MM.1S (cell line): ENCODE measurements around the gene DENND1A.

Source experiments
- DNase-seq: peaks from one replicate; pipeline ENCODE4 v3.0.0-alpha.2; 2015
- H2AFZ ChIP-seq: fragments of 300-600 bp; sonication (generic); 2 replicates; pipeline ENCODE4 v1.6.0; 2016; ENCODE audit warnings: antibody characterized with exemption, low read length
- H3F3A ChIP-seq: fragments of 300-600 bp; sonication (generic); 2 replicates; pipeline ENCODE4 v1.6.1; 2016; ENCODE audit warnings: mild to moderate bottlenecking, antibody characterized with exemption, low read length, moderate library complexity, mixed read lengths; ENCODE audit not compliant: insufficient read depth
- H3K27ac ChIP-seq: fragments of 300-600 bp; sonication (generic); 2 replicates; pipeline ENCODE4 v1.5.1; 2016; ENCODE audit warnings: mild to moderate bottlenecking, low read length
- H3K27me3 ChIP-seq: fragments of 300-600 bp; sonication (generic); replicated peaks from 2 replicates; pipeline ENCODE4 v1.6.0; 2016; ENCODE audit warnings: low read length; ENCODE audit not compliant: insufficient read depth
- H3K36me3 ChIP-seq: fragments of 300-600 bp; sonication (generic); replicated peaks from 2 replicates; pipeline ENCODE4 v1.6.1; 2016; ENCODE audit warnings: mild to moderate bottlenecking, low read length, mixed read lengths; ENCODE audit not compliant: insufficient read depth
- H3K4me1 ChIP-seq: fragments of 300-600 bp; sonication (generic); 2 replicates; pipeline ENCODE4 v1.6.1; 2016; ENCODE audit warnings: low read length, mixed read lengths
- H3K4me2 ChIP-seq: fragments of 300-600 bp; sonication (generic); 2 replicates; pipeline ENCODE4 v1.6.0; 2016; ENCODE audit warnings: low read depth, low read length
- H3K4me3 ChIP-seq: fragments of 300-600 bp; sonication (generic); 2 replicates; pipeline ENCODE4 v1.5.1; 2016; ENCODE audit warnings: low read length, mixed read lengths
- H3K79me2 ChIP-seq: fragments of 300-600 bp; sonication (generic); 2 replicates; pipeline ENCODE4 v1.6.1; 2016; ENCODE audit warnings: mixed run types, low read length, mixed read lengths
- H3K9ac ChIP-seq: fragments of 300-600 bp; sonication (generic); 2 replicates; pipeline ENCODE4 v1.6.1; 2016; ENCODE audit warnings: low read length, mixed read lengths
- H3K9me2 ChIP-seq: fragments of 300-600 bp; sonication (generic); replicated peaks from 2 replicates; pipeline ENCODE4 v1.6.1; 2016; ENCODE audit warnings: mild to moderate bottlenecking, low read length, mixed read lengths; ENCODE audit not compliant: insufficient read depth
- H3K9me3 ChIP-seq: fragments of 300-600 bp; sonication (generic); replicated peaks from 2 replicates; pipeline ENCODE4 v1.6.1; 2016; ENCODE audit warnings: mild to moderate bottlenecking, low read length, mixed read lengths; ENCODE audit not compliant: insufficient read depth
- H4K20me1 ChIP-seq: fragments of 300-600 bp; sonication (generic); 2 replicates; pipeline ENCODE4 v1.6.1; 2016; ENCODE audit warnings: mild to moderate bottlenecking, low read length, moderate library complexity, mixed read lengths; ENCODE audit not compliant: insufficient read depth
- EZH2 ChIP-seq: fragments of 300-600 bp; sonication (generic); optimal IDR thresholded peaks from 2 replicates; pipeline ENCODE3; 2017; ENCODE audit warnings: low read depth, mild to moderate bottlenecking, antibody characterized with exemption, low read length, mixed read lengths
- EZH2phosphoT487 ChIP-seq: fragments of 300-600 bp; sonication (generic); IDR thresholded peaks from 2 replicates; pipeline ENCODE4 v1.6.1; 2018; ENCODE audit warnings: antibody characterized with exemption, low read length
- TF ChIP-seq, protein P1 (sequence below): fragments of 300-600 bp; sonication (generic); IDR thresholded peaks from 2 replicates; pipeline ENCODE4 v1.5.1; 2016; ENCODE audit warnings: antibody characterized with exemption, low read length, mixed read lengths

Gene DENND1A

DNA sequence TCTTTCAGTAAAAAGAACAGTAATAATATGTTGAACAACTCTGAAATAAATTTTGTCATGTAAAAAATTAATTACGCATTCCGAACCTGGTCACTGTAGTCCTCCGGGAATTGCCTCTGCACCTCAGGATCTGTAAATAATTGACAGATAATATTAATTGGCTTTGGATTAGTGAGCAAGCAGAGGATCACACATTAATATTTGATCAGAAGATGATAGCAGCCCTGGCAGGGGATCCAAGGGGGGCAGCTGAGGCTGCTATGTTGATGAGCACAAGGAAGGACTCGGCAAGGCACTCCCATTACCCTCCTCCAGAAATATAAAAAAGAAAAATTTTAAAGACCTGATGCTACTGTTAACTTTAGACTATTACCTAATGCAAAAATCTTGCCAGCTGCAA is 137.4 kb downstream of the DENND1A start:
- H3K36me3 ChIP-seq, result no peaks in the 10 kb centered on the region
- H3K4me1 ChIP-seq, result peaks cover 7% of the 10 kb centered on the region; the same call in 1 of the 2 replicates
- no peak overlapping the region for H2AFZ ChIP-seq
- H3F3A ChIP-seq, result no peaks in the 10 kb centered on the region
- no peaks in the 10 kb centered on the region for H3K27me3 ChIP-seq
- H3K9me3 ChIP-seq, result no peaks in the 10 kb centered on the region
- H4K20me1 ChIP-seq, result no peaks in the 10 kb centered on the region
- no peaks in the 10 kb centered on the region for H3K79me2 ChIP-seq
- no peak overlapping the region for H3K9ac ChIP-seq
- TF ChIP-seq EZH2phosphoT487 (no peak), EZH2 (no peak)
- TF ChIP-seq, protein P1, sequence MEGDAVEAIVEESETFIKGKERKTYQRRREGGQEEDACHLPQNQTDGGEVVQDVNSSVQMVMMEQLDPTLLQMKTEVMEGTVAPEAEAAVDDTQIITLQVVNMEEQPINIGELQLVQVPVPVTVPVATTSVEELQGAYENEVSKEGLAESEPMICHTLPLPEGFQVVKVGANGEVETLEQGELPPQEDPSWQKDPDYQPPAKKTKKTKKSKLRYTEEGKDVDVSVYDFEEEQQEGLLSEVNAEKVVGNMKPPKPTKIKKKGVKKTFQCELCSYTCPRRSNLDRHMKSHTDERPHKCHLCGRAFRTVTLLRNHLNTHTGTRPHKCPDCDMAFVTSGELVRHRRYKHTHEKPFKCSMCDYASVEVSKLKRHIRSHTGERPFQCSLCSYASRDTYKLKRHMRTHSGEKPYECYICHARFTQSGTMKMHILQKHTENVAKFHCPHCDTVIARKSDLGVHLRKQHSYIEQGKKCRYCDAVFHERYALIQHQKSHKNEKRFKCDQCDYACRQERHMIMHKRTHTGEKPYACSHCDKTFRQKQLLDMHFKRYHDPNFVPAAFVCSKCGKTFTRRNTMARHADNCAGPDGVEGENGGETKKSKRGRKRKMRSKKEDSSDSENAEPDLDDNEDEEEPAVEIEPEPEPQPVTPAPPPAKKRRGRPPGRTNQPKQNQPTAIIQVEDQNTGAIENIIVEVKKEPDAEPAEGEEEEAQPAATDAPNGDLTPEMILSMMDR, result no peak
- H3K9me2 ChIP-seq, result no peaks in the 10 kb centered on the region
- no peak overlapping the region for H3K4me2 ChIP-seq
- no peak for DNase-seq
- H3K27ac ChIP-seq, result no peak overlapping the region
- no peak overlapping the region for H3K4me3 ChIP-seq

DNA sequence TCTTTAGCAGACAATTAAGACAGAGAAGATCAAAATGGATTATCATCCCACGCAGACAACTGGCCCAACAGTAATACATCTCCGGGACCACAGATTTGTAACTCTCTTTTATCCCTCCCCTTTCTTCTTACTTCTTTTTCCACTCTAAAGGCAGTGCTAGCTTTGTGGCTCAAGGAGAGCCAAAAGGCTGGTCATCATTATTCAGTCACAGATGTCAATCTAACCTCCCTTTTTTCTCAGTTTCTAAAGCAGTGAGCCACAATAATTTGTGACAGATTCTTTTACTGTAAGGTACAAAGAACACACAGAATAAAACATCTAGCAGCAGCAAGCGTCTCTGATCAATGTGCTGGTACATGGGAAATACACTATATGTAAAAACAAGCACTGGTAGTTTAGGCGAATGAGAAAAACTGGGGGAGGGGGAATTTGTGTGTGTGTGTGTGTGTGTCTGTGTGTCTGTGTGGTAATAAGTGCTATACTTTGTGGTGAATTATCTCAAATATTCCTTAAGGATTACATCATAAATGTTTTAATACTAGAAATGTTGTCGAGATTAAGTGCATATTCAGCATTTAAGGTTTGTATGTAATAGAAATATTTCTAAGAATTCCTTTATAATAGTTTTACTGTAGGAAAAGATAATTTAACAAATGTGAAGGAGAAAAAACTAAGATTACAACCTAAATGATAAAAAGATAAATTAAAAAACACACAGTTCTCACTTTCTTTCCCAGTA is 140.2 kb downstream of the DENND1A start:
- H3K9me2 ChIP-seq, result no peaks in the 10 kb centered on the region
- peaks cover 7% of the 10 kb centered on the region; the same call in 1 of the 2 replicates for H3K4me1 ChIP-seq
- H2AFZ ChIP-seq, result no peak overlapping the region
- no peak overlapping the region for H3K27ac ChIP-seq
- no peaks in the 10 kb centered on the region for H4K20me1 ChIP-seq
- H3F3A ChIP-seq, result no peaks in the 10 kb centered on the region
- no peak overlapping the region for H3K4me3 ChIP-seq
- no peaks in the 10 kb centered on the region for H3K27me3 ChIP-seq
- H3K9ac ChIP-seq, result no peak overlapping the region
- no peaks in the 10 kb centered on the region for H3K79me2 ChIP-seq
- no peak for TF ChIP-seq EZH2
- TF ChIP-seq, protein P1, result no peak
- no peak for TF ChIP-seq EZH2phosphoT487
- H3K36me3 ChIP-seq, result no peaks in the 10 kb centered on the region
- no peaks in the 10 kb centered on the region for H3K9me3 ChIP-seq
- H3K4me2 ChIP-seq, result no peak overlapping the region
- DNase-seq, result no peak

DNA sequence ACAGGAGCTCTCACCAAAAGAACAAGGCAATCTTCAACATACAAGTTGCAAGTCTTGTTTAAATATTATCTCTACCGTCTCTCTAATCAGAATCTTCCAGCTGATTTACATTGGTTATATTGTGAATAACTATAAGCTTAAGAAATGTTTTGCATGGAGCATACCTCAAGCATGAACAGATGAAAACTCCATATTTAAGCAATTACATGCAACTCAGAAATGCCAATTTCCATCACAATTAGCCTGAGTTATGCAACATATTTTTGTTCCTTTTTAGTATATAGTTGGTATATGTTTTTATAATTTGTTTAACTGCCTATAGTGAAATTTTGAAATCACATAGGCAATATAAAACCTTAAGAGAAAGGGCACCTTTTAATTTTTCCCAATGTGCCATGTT is 142.5 kb downstream of the DENND1A start:
- Histone ChIP-seq H3K9ac (no peak overlapping the region), H3K27ac (no peak overlapping the region), H3K9me2 (no peaks in the 10 kb centered on the region), H2AFZ (no peak overlapping the region), H3K4me1 (peaks cover 7% of the 10 kb centered on the region; the same call in 1 of the 2 replicates), H4K20me1 (no peaks in the 10 kb centered on the region), H3K4me2 (no peak overlapping the region), H3K79me2 (no peaks in the 10 kb centered on the region), H3K9me3 (no peaks in the 10 kb centered on the region), H3K4me3 (no peak overlapping the region), H3K27me3 (no peaks in the 10 kb centered on the region), H3F3A (no peaks in the 10 kb centered on the region), H3K36me3 (no peaks in the 10 kb centered on the region)
- no peak for DNase-seq
- TF ChIP-seq EZH2 (no peak), EZH2phosphoT487 (no peak)
- TF ChIP-seq, protein P1, result no peak
